ENCODE results near the gene INO80.

DNA sequence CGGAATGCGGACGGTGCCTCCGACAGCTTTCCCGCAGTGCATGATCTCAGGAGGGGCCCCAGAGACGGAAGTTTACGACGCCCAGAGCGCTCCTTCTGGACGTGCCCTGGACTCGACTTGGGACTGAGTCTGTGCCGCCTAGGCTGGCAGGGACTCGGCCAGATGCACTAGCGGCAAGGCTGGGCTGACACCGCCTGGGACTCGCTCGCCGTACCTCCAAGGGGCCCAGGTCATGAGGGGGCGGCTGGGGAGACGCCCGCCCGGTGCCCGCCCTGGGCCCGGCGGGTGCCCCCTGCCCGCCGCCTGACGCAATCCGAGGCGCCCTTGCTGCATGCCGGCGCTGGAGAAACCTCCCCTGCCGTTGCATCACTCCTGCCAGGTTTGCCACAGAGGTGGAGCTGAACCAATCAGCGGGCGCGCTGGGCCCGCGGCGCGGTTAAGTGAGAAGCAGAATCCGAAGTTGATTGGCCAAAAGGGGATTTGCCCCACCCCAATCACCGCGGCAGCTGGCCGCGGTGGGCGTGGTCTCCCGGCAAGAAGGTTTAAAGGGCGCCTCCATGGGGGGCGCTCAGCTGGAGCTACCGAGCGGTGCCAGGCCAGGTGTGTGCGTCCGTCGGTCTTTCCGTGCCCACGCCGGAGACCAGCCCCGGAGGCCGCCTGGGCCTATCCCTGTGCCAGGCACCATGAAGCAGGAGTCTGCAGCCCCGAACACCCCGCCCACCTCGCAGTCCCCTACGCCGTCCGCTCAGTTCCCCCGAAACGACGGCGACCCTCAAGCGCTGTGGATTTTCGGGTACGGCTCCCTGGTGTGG, 163.0 kb downstream of the INO80 start, which contains the start of gene CHAC1:
- TF ChIP-seq, protein P1, sequence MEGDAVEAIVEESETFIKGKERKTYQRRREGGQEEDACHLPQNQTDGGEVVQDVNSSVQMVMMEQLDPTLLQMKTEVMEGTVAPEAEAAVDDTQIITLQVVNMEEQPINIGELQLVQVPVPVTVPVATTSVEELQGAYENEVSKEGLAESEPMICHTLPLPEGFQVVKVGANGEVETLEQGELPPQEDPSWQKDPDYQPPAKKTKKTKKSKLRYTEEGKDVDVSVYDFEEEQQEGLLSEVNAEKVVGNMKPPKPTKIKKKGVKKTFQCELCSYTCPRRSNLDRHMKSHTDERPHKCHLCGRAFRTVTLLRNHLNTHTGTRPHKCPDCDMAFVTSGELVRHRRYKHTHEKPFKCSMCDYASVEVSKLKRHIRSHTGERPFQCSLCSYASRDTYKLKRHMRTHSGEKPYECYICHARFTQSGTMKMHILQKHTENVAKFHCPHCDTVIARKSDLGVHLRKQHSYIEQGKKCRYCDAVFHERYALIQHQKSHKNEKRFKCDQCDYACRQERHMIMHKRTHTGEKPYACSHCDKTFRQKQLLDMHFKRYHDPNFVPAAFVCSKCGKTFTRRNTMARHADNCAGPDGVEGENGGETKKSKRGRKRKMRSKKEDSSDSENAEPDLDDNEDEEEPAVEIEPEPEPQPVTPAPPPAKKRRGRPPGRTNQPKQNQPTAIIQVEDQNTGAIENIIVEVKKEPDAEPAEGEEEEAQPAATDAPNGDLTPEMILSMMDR (IDR thresholded peaks at IDR 0.05), result no peak
- no peak for TF ChIP-seq POLR2A (IDR thresholded peaks at IDR 0.05)
